Trophoblast cell (in vitro differentiated cells and primary cell): Measurements from ENCODE around the gene NEK2.
A peak's percentile ranks its signal among the peaks of the same experiment; 100 is the strongest.
"Not testable (repeated sequence)": the region's sequence is repeated elsewhere in the genome, so short reads cannot be mapped to it uniquely, and the experiment has no call there.

Experiments
- DNase-seq, 2 donors: peaks; one replicate each; pipeline ENCODE4 v3.0.0-alpha.2; 2016
- H2AFZ ChIP-seq: 2 replicates; pipeline ENCODE4 v1.6.1; 2013; ENCODE audit warnings: low read length, moderate library complexity, mild to moderate bottlenecking; ENCODE audit not compliant: insufficient read depth, poor library complexity
- H2AK5ac ChIP-seq: 2 replicates; pipeline ENCODE4 v1.6.1; 2013; ENCODE audit warnings: mild to moderate bottlenecking, low read length
- H2BK120ac ChIP-seq: 2 replicates; pipeline ENCODE4 v1.6.1; 2013; ENCODE audit warnings: low read length, mild to moderate bottlenecking, moderate library complexity; ENCODE audit not compliant: insufficient read depth, poor library complexity
- H2BK12ac ChIP-seq: 2 replicates; pipeline ENCODE4 v1.6.1; 2013; ENCODE audit warnings: mild to moderate bottlenecking, low read length, moderate library complexity
- H2BK5ac ChIP-seq: 2 replicates; pipeline ENCODE4 v1.6.1; 2013; ENCODE audit warnings: low read length, low read depth, moderate library complexity, mild to moderate bottlenecking; ENCODE audit not compliant: poor library complexity
- H3K14ac ChIP-seq: 2 replicates; pipeline ENCODE4 v1.6.1; 2013; ENCODE audit warnings: mild to moderate bottlenecking, low read length
- H3K18ac ChIP-seq: 2 replicates; pipeline ENCODE4 v1.6.1; 2013; ENCODE audit warnings: mild to moderate bottlenecking, low read length
- H3K23ac ChIP-seq: 2 replicates; pipeline ENCODE4 v1.6.1; 2013; ENCODE audit warnings: low read length
- H3K27ac ChIP-seq: 2 replicates; pipeline ENCODE4 v1.5.1; 2013; ENCODE audit warnings: low read depth, mild to moderate bottlenecking, inconsistent platforms, low read length, moderate library complexity
- H3K27me3 ChIP-seq: 2 replicates; pipeline ENCODE4 v1.6.1; 2013; ENCODE audit warnings: inconsistent platforms, mild to moderate bottlenecking, low read length, moderate library complexity; ENCODE audit not compliant: insufficient read depth
- H3K36me3 ChIP-seq, 2 experiments: 1 replicate in 1 of 2; 2 replicates in 1 of 2; pipeline ENCODE4 v1.6.1; 2013; ENCODE audit warnings: low read length in 2 of 2, mild to moderate bottlenecking in 2 of 2, moderate library complexity in 1 of 2; ENCODE audit not compliant: insufficient read depth in 2 of 2, control insufficient read depth in 1 of 2
- H3K4ac ChIP-seq: 2 replicates; pipeline ENCODE4 v1.6.1; 2013; ENCODE audit warnings: low read depth, mild to moderate bottlenecking, low read length, moderate library complexity
- H3K4me1 ChIP-seq, 2 experiments: 1 replicate in 1 of 2; 2 replicates in 1 of 2; pipeline ENCODE4 v1.6.1; 2013; ENCODE audit warnings: low read length in 2 of 2, mild to moderate bottlenecking in 2 of 2, moderate library complexity in 1 of 2; ENCODE audit not compliant: insufficient read depth in 2 of 2, control insufficient read depth in 1 of 2
- H3K4me2 ChIP-seq: 2 replicates; pipeline ENCODE4 v1.6.1; 2013; ENCODE audit warnings: inconsistent platforms, mild to moderate bottlenecking, low read length, moderate library complexity
- H3K4me3 ChIP-seq: 2 replicates; pipeline ENCODE4 v1.5.1; 2013; ENCODE audit warnings: mild to moderate bottlenecking, low read depth, low read length, inconsistent platforms
- H3K79me1 ChIP-seq: one replicate; pipeline ENCODE4 v1.6.1; 2013; ENCODE audit warnings: low read length
- H3K79me2 ChIP-seq: 2 replicates; pipeline ENCODE4 v1.6.1; 2013; ENCODE audit warnings: low read length, mild to moderate bottlenecking; ENCODE audit not compliant: control insufficient read depth, insufficient read depth, poor library complexity
- H3K9ac ChIP-seq: 2 replicates; pipeline ENCODE4 v1.6.1; 2013; ENCODE audit warnings: mild to moderate bottlenecking, low read length
- H3K9me3 ChIP-seq: 2 replicates; pipeline ENCODE4 v1.6.1; 2013; ENCODE audit warnings: low read depth, mild to moderate bottlenecking, control low read depth, inconsistent platforms, low read length; ENCODE audit not compliant: insufficient read depth
- H4K12ac ChIP-seq: 2 replicates; pipeline ENCODE4 v1.6.1; 2013; ENCODE audit warnings: low read depth, mild to moderate bottlenecking, low read length, moderate library complexity
- H4K8ac ChIP-seq: 2 replicates; pipeline ENCODE4 v1.6.1; 2013; ENCODE audit warnings: low read depth, mild to moderate bottlenecking, low read length, moderate library complexity
- H4K91ac ChIP-seq: one replicate; pipeline ENCODE4 v1.6.1; 2013; ENCODE audit warnings: low read depth, mild to moderate bottlenecking, low read length, moderate library complexity
- WGBS: extraction: QIAGEN DNeasy Blood & Tissue Kit; methylation state at CpG from one replicate; pipeline ENCODE4 v1.1.7; 2013; ENCODE audit warnings: missing lambda C conversion rate; ENCODE audit not compliant: insufficient read length, insufficient coverage; ENCODE audit errors: extremely low coverage; 5-methylcytosine and 5-hydroxymethylcytosine counted together

Gene NEK2

GRCh38 chr1:211628417-211628816, 47.0 kb downstream of the NEK2 start:
- H2BK120ac ChIP-seq, result no peak overlapping the region
- no peaks in the 10 kb centered on the region for H3K36me3 ChIP-seq
- H2AFZ ChIP-seq, result no peak overlapping the region
- H3K4ac ChIP-seq, result no peak overlapping the region
- H3K18ac ChIP-seq, result no peak overlapping the region
- H2BK5ac ChIP-seq, result no peak overlapping the region
- H3K14ac ChIP-seq, result no peak overlapping the region
- H3K4me1 ChIP-seq, result no peaks in the 10 kb centered on the region
- H3K4me3 ChIP-seq, result no peak overlapping the region
- H3K9me3 ChIP-seq, result no peaks in the 10 kb centered on the region
- H3K79me2 ChIP-seq, result no peaks in the 10 kb centered on the region
- no peak overlapping the region for H3K27ac ChIP-seq
- H4K8ac ChIP-seq, result no peak overlapping the region
- no peaks in the 10 kb centered on the region for H3K79me1 ChIP-seq
- H2AK5ac ChIP-seq, result no peak overlapping the region
- H4K91ac ChIP-seq, result no peak overlapping the region
- H3K4me2 ChIP-seq, result no peak overlapping the region
- WGBS, result no CpG with 5 or more reads among the region's 4 CpGs
- H3K27me3 ChIP-seq, result no peaks in the 10 kb centered on the region
- no peak overlapping the region for H2BK12ac ChIP-seq
- H3K23ac ChIP-seq, result no peak overlapping the region
- no peak overlapping the region for H3K9ac ChIP-seq
- no peak overlapping the region for H4K12ac ChIP-seq
- DNase-seq, result no peak

- no peak overlapping the region for H3K18ac ChIP-seq
- no peak overlapping the region for H4K91ac ChIP-seq
- H2BK5ac ChIP-seq, result no peak overlapping the region
- H3K36me3 ChIP-seq, result no peaks in the 10 kb centered on the region
- no peaks in the 10 kb centered on the region for H3K9me3 ChIP-seq
- H3K4me1 ChIP-seq, result no peaks in the 10 kb centered on the region
- no peak overlapping the region for H2BK120ac ChIP-seq
- no peak overlapping the region for H2BK12ac ChIP-seq
- DNase-seq, result no peak
- no peaks in the 10 kb centered on the region for H3K79me2 ChIP-seq
- H2AFZ ChIP-seq, result no peak overlapping the region
- no peak overlapping the region for H3K4ac ChIP-seq
- no peaks in the 10 kb centered on the region for H3K27me3 ChIP-seq
- no peaks in the 10 kb centered on the region for H3K79me1 ChIP-seq
- H2AK5ac ChIP-seq, result no peak overlapping the region
- no peak overlapping the region for H3K14ac ChIP-seq
- H4K8ac ChIP-seq, result no peak overlapping the region
- no peak overlapping the region for H4K12ac ChIP-seq
- H3K4me2 ChIP-seq, result no peak overlapping the region
- H3K27ac ChIP-seq, result no peak overlapping the region
- WGBS, result no CpG with 5 or more reads among the region's 4 CpGs
- no peak overlapping the region for H3K4me3 ChIP-seq
- H3K23ac ChIP-seq, result no peak overlapping the region
- no peak overlapping the region for H3K9ac ChIP-seq
Observed at GRCh38 chr1:211627259-211627658, 48.2 kb downstream of the NEK2 start.

DNA sequence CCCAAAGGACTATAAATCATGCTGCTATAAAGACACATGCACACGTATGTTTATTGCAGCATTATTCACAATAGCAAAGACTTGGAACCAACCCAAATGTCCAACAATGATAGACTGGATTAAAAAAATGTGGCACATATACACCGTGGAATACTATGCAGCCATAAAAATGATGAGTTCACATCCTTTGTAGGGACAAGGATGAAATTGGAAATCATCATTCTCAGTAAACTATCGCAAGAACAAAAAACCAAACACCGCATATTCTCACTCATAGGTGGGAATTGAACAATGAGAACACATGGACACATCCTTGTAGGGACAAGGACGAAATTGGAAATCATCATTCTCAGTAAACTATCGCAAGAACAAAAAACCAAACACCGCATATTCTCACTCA, 49.6 kb downstream of the NEK2 start:
- not testable (repeated sequence) for H3K9me3 ChIP-seq, H4K12ac ChIP-seq, H3K4me1 ChIP-seq, H3K14ac ChIP-seq, H3K23ac ChIP-seq, H2AFZ ChIP-seq, H3K18ac ChIP-seq, H4K8ac ChIP-seq, H3K9ac ChIP-seq, H4K91ac ChIP-seq, H2BK12ac ChIP-seq, H3K4me3 ChIP-seq, DNase-seq, H3K4ac ChIP-seq, H3K4me2 ChIP-seq, H2BK120ac ChIP-seq, H2AK5ac ChIP-seq, H3K36me3 ChIP-seq, H3K27me3 ChIP-seq, H3K79me1 ChIP-seq, H3K27ac ChIP-seq, H3K79me2 ChIP-seq, H2BK5ac ChIP-seq
- no CpG with 5 or more reads among the region's 7 CpGs for WGBS

- Histone ChIP-seq H3K18ac (no peak overlapping the region), H3K27ac (no peak overlapping the region), H3K4me3 (no peak overlapping the region), H2BK120ac (no peak overlapping the region), H4K12ac (no peak overlapping the region), H2AFZ (no peak overlapping the region), H3K23ac (no peak overlapping the region), H4K91ac (no peak overlapping the region), H3K4me1 (no peaks in the 10 kb centered on the region), H3K27me3 (no peaks in the 10 kb centered on the region), H4K8ac (no peak overlapping the region), H3K79me1 (no peaks in the 10 kb centered on the region), H2BK12ac (no peak overlapping the region), H3K4ac (no peak overlapping the region), H3K9me3 (no peaks in the 10 kb centered on the region), H3K14ac (no peak overlapping the region), H3K36me3 (no peaks in the 10 kb centered on the region), H3K79me2 (no peaks in the 10 kb centered on the region), H2AK5ac (no peak overlapping the region), H2BK5ac (no peak overlapping the region), H3K4me2 (no peak overlapping the region), H3K9ac (no peak overlapping the region)
- no CpG with 5 or more reads among the region's 2 CpGs for WGBS
- peak; percentile 50 to 72 for DNase-seq
Observed at GRCh38 chr1:211625040-211625439, 50.4 kb downstream of the NEK2 start.
